Parathyroid adenoma (tissue), 2 donors: ENCODE results near the gene CIROP.

Experiments used
- H2AFZ ChIP-seq: fragments of 300-600 bp; sonication (generic); one replicate; pipeline ENCODE4 v1.7.0; 2017; ENCODE audit warnings: antibody characterized with exemption, mild to moderate bottlenecking
- H3K27ac ChIP-seq: fragments of 300-600 bp; sonication (generic); one replicate; pipeline ENCODE4 v1.7.0; 2017
- H3K27me3 ChIP-seq: fragments of 300-600 bp; sonication (generic); one replicate; pipeline ENCODE4 v1.7.0; 2017; ENCODE audit warnings: low read length; ENCODE audit not compliant: control insufficient read depth, insufficient read depth
- H3K36me3 ChIP-seq: fragments of 300-600 bp; sonication (generic); one replicate; pipeline ENCODE4 v1.7.0; 2017; ENCODE audit warnings: low read length; ENCODE audit not compliant: control insufficient read depth, insufficient read depth
- H3K4me1 ChIP-seq: fragments of 300-600 bp; sonication (generic); one replicate; pipeline ENCODE4 v1.7.0; 2017; ENCODE audit warnings: control low read depth
- H3K4me2 ChIP-seq: fragments of 300-600 bp; sonication (generic); one replicate; pipeline ENCODE4 v1.7.0; 2017; ENCODE audit warnings: low read length
- H3K4me3 ChIP-seq: fragments of 300-600 bp; sonication (generic); one replicate; pipeline ENCODE4 v1.7.0; 2017; ENCODE audit warnings: low read depth, low read length
- H3K79me2 ChIP-seq: fragments of 300-600 bp; sonication (generic); one replicate; pipeline ENCODE4 v1.7.0; 2017; ENCODE audit warnings: control low read depth
- H3K9ac ChIP-seq: fragments of 300-600 bp; sonication (generic); one replicate; pipeline ENCODE4 v1.7.0; 2017; ENCODE audit warnings: mild to moderate bottlenecking
- H3K9me3 ChIP-seq: fragments of 300-600 bp; sonication (generic); one replicate; pipeline ENCODE4 v1.7.0; 2017; ENCODE audit warnings: low read length; ENCODE audit not compliant: control insufficient read depth
- TF ChIP-seq, protein P1 (sequence below): fragments of 300-600 bp; sonication (generic); IDR thresholded peaks from one replicate; pipeline ENCODE4 v1.7.0; 2017; ENCODE audit warnings: antibody characterized with exemption, mild to moderate bottlenecking
- donor health status: primary hyperparathyroidism.

The CIROP gene

GRCh38 chr14:23093104-23093503 is 11.7 kb downstream of the CIROP start:
- H3K27ac ChIP-seq: no peak overlapping the region
- no peak overlapping the region for H3K4me3 ChIP-seq
- TF ChIP-seq, protein P1, sequence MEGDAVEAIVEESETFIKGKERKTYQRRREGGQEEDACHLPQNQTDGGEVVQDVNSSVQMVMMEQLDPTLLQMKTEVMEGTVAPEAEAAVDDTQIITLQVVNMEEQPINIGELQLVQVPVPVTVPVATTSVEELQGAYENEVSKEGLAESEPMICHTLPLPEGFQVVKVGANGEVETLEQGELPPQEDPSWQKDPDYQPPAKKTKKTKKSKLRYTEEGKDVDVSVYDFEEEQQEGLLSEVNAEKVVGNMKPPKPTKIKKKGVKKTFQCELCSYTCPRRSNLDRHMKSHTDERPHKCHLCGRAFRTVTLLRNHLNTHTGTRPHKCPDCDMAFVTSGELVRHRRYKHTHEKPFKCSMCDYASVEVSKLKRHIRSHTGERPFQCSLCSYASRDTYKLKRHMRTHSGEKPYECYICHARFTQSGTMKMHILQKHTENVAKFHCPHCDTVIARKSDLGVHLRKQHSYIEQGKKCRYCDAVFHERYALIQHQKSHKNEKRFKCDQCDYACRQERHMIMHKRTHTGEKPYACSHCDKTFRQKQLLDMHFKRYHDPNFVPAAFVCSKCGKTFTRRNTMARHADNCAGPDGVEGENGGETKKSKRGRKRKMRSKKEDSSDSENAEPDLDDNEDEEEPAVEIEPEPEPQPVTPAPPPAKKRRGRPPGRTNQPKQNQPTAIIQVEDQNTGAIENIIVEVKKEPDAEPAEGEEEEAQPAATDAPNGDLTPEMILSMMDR: no peak
- no peak overlapping the region for H3K9ac ChIP-seq
- no peaks in the 10 kb centered on the region for H3K36me3 ChIP-seq
- no peaks in the 10 kb centered on the region for H3K27me3 ChIP-seq
- no peaks in the 10 kb centered on the region for H3K9me3 ChIP-seq
- peaks cover 39% of the 10 kb centered on the region for H3K79me2 ChIP-seq
- H3K4me1 ChIP-seq: peaks cover 4% of the 10 kb centered on the region
- H3K4me2 ChIP-seq: no peak overlapping the region
- H2AFZ ChIP-seq: no peak overlapping the region

- Histone ChIP-seq H3K9me3 (no peaks in the 10 kb centered on the region), H3K79me2 (peaks cover 34% of the 10 kb centered on the region), H3K4me1 (peaks cover 4% of the 10 kb centered on the region), H3K4me2 (no peak overlapping the region), H3K27me3 (no peaks in the 10 kb centered on the region), H3K4me3 (no peak overlapping the region), H3K9ac (no peak overlapping the region), H3K36me3 (no peaks in the 10 kb centered on the region), H2AFZ (no peak overlapping the region), H3K27ac (no peak overlapping the region)
- TF ChIP-seq, protein P1: no peak
These were observed 13.2 kb downstream of the CIROP start for GRCh38 chr14:23091294-23092225.

- Histone ChIP-seq H3K36me3 (no peaks in the 10 kb centered on the region), H3K4me2 (no peak overlapping the region), H3K27ac (no peak overlapping the region), H3K4me1 (peaks cover 4% of the 10 kb centered on the region), H3K9me3 (no peaks in the 10 kb centered on the region), H3K79me2 (peaks cover 34% of the 10 kb centered on the region), H3K9ac (no peak overlapping the region), H3K27me3 (no peaks in the 10 kb centered on the region), H3K4me3 (no peak overlapping the region), H2AFZ (no peak overlapping the region)
- TF ChIP-seq, protein P1: no peak
These were observed 14.5 kb downstream of the CIROP start for GRCh38 chr14:23090254-23090636.

DNA sequence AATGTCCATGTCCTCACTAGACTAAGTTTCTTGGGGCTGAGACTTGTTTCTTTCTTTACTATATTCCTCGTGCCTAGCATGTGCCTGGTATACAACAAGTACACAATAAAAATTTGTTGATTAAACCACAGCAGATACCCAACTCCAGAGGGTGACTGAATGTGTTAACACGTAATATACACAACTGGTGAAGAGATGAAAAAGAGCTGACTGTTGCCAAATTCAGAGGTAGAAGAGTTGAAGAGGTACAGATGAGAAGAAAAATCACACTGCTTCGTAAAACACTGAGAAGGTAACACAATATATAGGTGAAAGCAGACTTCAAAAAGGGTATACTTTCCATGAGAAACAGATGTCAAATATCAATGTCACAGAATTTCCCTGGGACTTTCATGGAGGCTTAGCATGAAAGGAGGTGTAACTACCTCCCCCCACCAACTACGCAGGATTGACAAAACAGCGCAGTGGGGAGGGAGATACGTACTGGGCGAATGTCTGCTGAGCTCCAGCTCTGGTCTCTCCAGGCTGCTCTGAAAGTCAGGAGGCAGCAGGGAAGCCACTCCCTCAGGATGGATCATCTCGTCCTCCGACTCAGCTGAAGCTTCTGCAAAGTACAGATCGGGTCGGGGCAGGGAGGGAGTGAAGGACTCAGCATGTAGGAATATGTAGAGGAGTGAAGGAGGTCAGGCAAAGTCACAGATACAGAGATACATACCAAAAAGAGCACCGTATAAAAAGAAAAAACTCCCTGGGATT is 15.1 kb downstream of the CIROP start:
- Histone ChIP-seq H3K4me3 (no peak overlapping the region), H2AFZ (no peak overlapping the region), H3K79me2 (peaks cover 34% of the 10 kb centered on the region), H3K36me3 (no peaks in the 10 kb centered on the region), H3K27ac (no peak overlapping the region), H3K9ac (no peak overlapping the region), H3K27me3 (no peaks in the 10 kb centered on the region), H3K4me2 (no peak overlapping the region), H3K9me3 (no peaks in the 10 kb centered on the region), H3K4me1 (peaks cover 4% of the 10 kb centered on the region)
- TF ChIP-seq, protein P1: no peak
